GM12891 (cell line): ENCODE data around the gene SORBS1.

Experiments
- PAX5 ChIP-seq: IDR thresholded peaks from 2 replicates; pipeline ENCODE4 v1.6.1; 2011; ENCODE audit warnings: low read length, moderate library complexity, mild to moderate bottlenecking; ENCODE audit not compliant: insufficient read depth, severe bottlenecking
- POLR2A ChIP-seq: IDR thresholded peaks from 2 replicates; pipeline ENCODE4 v1.6.1; 2011; ENCODE audit warnings: low read depth, low read length, control low read depth
- POLR2AphosphoS5 ChIP-seq: IDR thresholded peaks from 2 replicates; pipeline ENCODE4 v1.6.1; 2011; ENCODE audit warnings: low read depth, low read length, control low read depth
- TAF1 ChIP-seq: IDR thresholded peaks from 2 replicates; pipeline ENCODE4 v1.6.1; 2011; ENCODE audit warnings: low read depth, low read length, control low read depth

GRCh38 chr10:95289921-95290421, 271.2 kb downstream of the SORBS1 start:
- TF ChIP-seq POLR2AphosphoS5 (no peak), TAF1 (no peak), POLR2A (no peak), PAX5 (no peak)
